K562 (cell line): ENCODE results near the gene UNC5C. TPM values are rescaled to one million over a fixed set of nuclear protein-coding genes. Genes with fewer than 3 reads are reported as not detected.

Experiments
- ATAC-seq: fragments of 200-7000 bp; cut with Tn5 transposase; 3 replicates; pipeline ENCODE4 v1.9.1; 2020; ENCODE audit warnings: moderate library complexity
- BruUV-seq: library from RNA; stranded (reverse); fragments of 400-500 nt; replicated peaks from 2 replicates; lab custom pipeline; 2021; lab: Mats Ljungman, UMichigan
- CTCF ChIA-PET: fragments of 300-600 bp; formaldehyde crosslinking; extraction: SDS; loops from one replicate; lab custom pipeline; 2021; ENCODE audit warnings: low intra/inter-chr PET ratio; lab: Yijun Ruan, JAX
- POLR2A ChIA-PET: fragments of 300-600, 350-650 bp; sonication (Branson Sonifier 250); formaldehyde crosslinking; extraction: SDS; loops from one replicate; lab custom pipeline; 2021; ENCODE audit warnings: antibody characterized with exemption, inconsistent platforms; lab: Yijun Ruan, JAX
- DNase-seq, 4 experiments: peaks; one replicate each; pipeline versions ENCODE4 v3.0.0 to v3.0.0-alpha.2; 2011 to 2018; ENCODE audit warnings: low spot score in 3 of 4, mixed read lengths in 3 of 4; ENCODE audit errors: extremely low read depth in 1 of 4
- FAIRE-seq: peaks from 2 replicates; lab custom pipeline; 2011; peaks lifted over from hg19 to GRCh38; lab: Jason Lieb, UNC
- H2AFZ ChIP-seq: 2 replicates; pipeline ENCODE4 v1.6.0; 2011; ENCODE audit warnings: low read depth, low read length, control low read depth, inconsistent platforms
- H3K27ac ChIP-seq: fragments of 200-600 bp; 3 replicates; pipeline ENCODE4 v1.8.0; 2011; ENCODE audit warnings: low read depth, mild to moderate bottlenecking, control low read depth, inconsistent platforms, low read length, moderate library complexity, mixed read lengths; ENCODE audit errors: extremely low read depth
- H3K27me3 ChIP-seq, 2 experiments: fragments of 300-600 bp in 1 of 2; 2 replicates in 1 of 2; 3 replicates in 1 of 2; pipeline versions ENCODE4 v1.6.0 to v1.8.0; 2011; ENCODE audit warnings: inconsistent platforms in 2 of 2, low read length in 2 of 2, mild to moderate bottlenecking in 1 of 2, mixed read lengths in 1 of 2, moderate library complexity in 1 of 2; ENCODE audit not compliant: control insufficient read depth in 2 of 2, insufficient read depth in 2 of 2
- H3K36me3 ChIP-seq: fragments of 300-600 bp; 3 replicates; pipeline ENCODE4 v1.8.0; 2011; ENCODE audit warnings: mild to moderate bottlenecking, low read length, inconsistent platforms; ENCODE audit not compliant: control insufficient read depth, insufficient read depth
- H3K4me1 ChIP-seq, 2 experiments: fragments of 200-600 bp in 1 of 2; replicated peaks in 1 of 2; 2 replicates in 1 of 2; 3 replicates in 1 of 2; pipeline versions ENCODE4 v1.5.1 to v1.8.0; 2011; ENCODE audit warnings: inconsistent platforms in 2 of 2, low read length in 2 of 2, mild to moderate bottlenecking in 1 of 2, mixed read lengths in 1 of 2, moderate library complexity in 1 of 2; ENCODE audit not compliant: control insufficient read depth in 2 of 2, insufficient read depth in 2 of 2
- H3K4me2 ChIP-seq: 2 replicates; pipeline ENCODE4 v1.6.1; 2011; ENCODE audit warnings: low read length, control low read depth, inconsistent platforms, mixed read lengths; ENCODE audit not compliant: insufficient read depth
- H3K4me3 ChIP-seq: fragments of 200-600 bp; sonication (generic), shearing (Covaris generic); 2 replicates; pipeline ENCODE4 v1.5.1; 2016; ENCODE audit warnings: control low read depth, inconsistent platforms
- H3K79me2 ChIP-seq: fragments of 200-600 bp; 3 replicates; pipeline ENCODE4 v1.8.0; 2011; ENCODE audit warnings: low read length, inconsistent platforms; ENCODE audit not compliant: control insufficient read depth, insufficient read depth
- H3K9ac ChIP-seq, 2 experiments: 2 replicates each; pipeline versions ENCODE4 v1.6.0 to v1.6.1; 2011; ENCODE audit warnings: low read depth in 2 of 2, low read length in 2 of 2, control low read depth in 1 of 2, inconsistent platforms in 1 of 2, mild to moderate bottlenecking in 1 of 2, mixed read lengths in 1 of 2; ENCODE audit not compliant: insufficient read depth in 1 of 2
- H3K9me1 ChIP-seq: one replicate; pipeline ENCODE4 v1.6.0; 2011; ENCODE audit warnings: inconsistent platforms, mild to moderate bottlenecking, low read length, moderate library complexity; ENCODE audit not compliant: control insufficient read depth, insufficient read depth
- H3K9me3 ChIP-seq: replicated peaks from 2 replicates; pipeline ENCODE4 v1.5.1; 2011; ENCODE audit warnings: low read depth, low read length, inconsistent platforms; ENCODE audit not compliant: control insufficient read depth, insufficient read depth
- H4K20me1 ChIP-seq: replicated peaks from 2 replicates; pipeline ENCODE4 v1.6.1; 2011; ENCODE audit warnings: low read length, inconsistent platforms, mixed read lengths; ENCODE audit not compliant: control insufficient read depth, insufficient read depth
- AFF1 ChIP-seq, 2 experiments: fragments of 450-650 bp; IDR thresholded peaks; 2 replicates each; pipeline ENCODE4 v1.6.1; 2018; ENCODE audit warnings: mild to moderate bottlenecking in 2 of 2, low read depth in 1 of 2; ENCODE audit not compliant: partially characterized antibody in 2 of 2
- SUPT5H ChIP-seq: fragments of 450-650 bp; IDR thresholded peaks from 2 replicates; pipeline ENCODE4 v1.6.1; 2016
- ZKSCAN8 ChIP-seq: fragments of 200-800 bp; sonication (Bioruptor generic); IDR thresholded peaks from 2 replicates; pipeline ENCODE4 v1.6.1; 2016; ENCODE audit warnings: missing genetic modification characterization, missing compliant biosample characterization
- ZNF431 ChIP-seq: sonication (generic); formaldehyde crosslinking; IDR thresholded peaks from 2 replicates; pipeline ENCODE4 v1.8.0; 2022; ENCODE audit warnings: mild to moderate bottlenecking, missing genetic modification reagents
- WGBS: fragments of 100-300 bp; shearing (Covaris generic); methylation state at CpG from one replicate; pipeline ENCODE4 v1.1.6; 2016; ENCODE audit warnings: low coverage, mixed read lengths; ENCODE audit not compliant: insufficient coverage; ENCODE audit errors: missing lambda C conversion rate; 5-methylcytosine and 5-hydroxymethylcytosine counted together
- in situ Hi-C: fragments of 300-500 bp; cut with MboI; formaldehyde crosslinking; loops from 4 replicates; pipeline ENCODE4 v1.15.0; 2018; ENCODE audit warnings: inconsistent platforms, mixed read lengths
- intact Hi-C: fragments of 100-400 bp; cut with micrococcal nuclease; formaldehyde crosslinking; loops from 2 replicates; pipeline ENCODE4 v1.14.2; 2022
- polyA plus RNA-seq, 8 experiments: library from polyadenylated mRNA; depleted of rRNA in 4 of 8; stranded (reverse) in 5 of 8; unstranded in 3 of 8; fragments of >200 nt; fragmentation: Nextera tagmentation in 2 of 8; fragmentation: Illumina TruSeq in 1 of 8; extraction: Ambion mirVana in 2 of 8; extraction: Trizol in 1 of 8; gene quantifications; 2 replicates each; pipeline versions ENCODE4 v1.2.1 to v1.2.3, GENCODE V29; 2011 to 2014; ENCODE audit warnings: inconsistent platforms in 1 of 8, missing spikeins in 1 of 8
- total RNA-seq, 7 experiments: library from RNA; depleted of rRNA in 6 of 7; stranded (reverse); fragments of >200 nt in 6 of 7; fragmentation: Illumina TruSeq in 2 of 7; extraction: Trizol in 2 of 7; gene quantifications; 2 replicates each; pipeline versions ENCODE4 v1.2.1 to v1.2.3, GENCODE V29; 2011 to 2021; ENCODE audit warnings: low replicate concordance in 1 of 7
- TF ChIP-seq, protein P1 (sequence below): fragments of 450-650 bp; IDR thresholded peaks from 2 replicates; pipeline ENCODE4 v1.7.0; 2016; ENCODE audit warnings: borderline replicate concordance
- TF ChIP-seq, protein P2 (sequence below): fragments of 450-650 bp; IDR thresholded peaks from 2 replicates; pipeline ENCODE4 v1.6.1; 2017; ENCODE audit warnings: antibody characterized with exemption, mild to moderate bottlenecking
- TF ChIP-seq, protein P3 (sequence below), 2 experiments: fragments of 450-650 bp in 1 of 2; sonication (generic) in 1 of 2; formaldehyde crosslinking; conservative IDR thresholded peaks; 2 replicates each; pipeline versions ENCODE4 v1.4.0 to v1.8.1; 2020 to 2022; ENCODE audit warnings: mild to moderate bottlenecking in 1 of 2, missing genetic modification reagents in 1 of 2

Gene UNC5C
- total and polyA plus RNA-seq, 9 of the 15 experiments (the other 6 are each of a cell fraction or from before 2014, with no cell fraction given), result under 0.01 to 0.10 (median 0.03) TPM; not detected in 1

DNA sequence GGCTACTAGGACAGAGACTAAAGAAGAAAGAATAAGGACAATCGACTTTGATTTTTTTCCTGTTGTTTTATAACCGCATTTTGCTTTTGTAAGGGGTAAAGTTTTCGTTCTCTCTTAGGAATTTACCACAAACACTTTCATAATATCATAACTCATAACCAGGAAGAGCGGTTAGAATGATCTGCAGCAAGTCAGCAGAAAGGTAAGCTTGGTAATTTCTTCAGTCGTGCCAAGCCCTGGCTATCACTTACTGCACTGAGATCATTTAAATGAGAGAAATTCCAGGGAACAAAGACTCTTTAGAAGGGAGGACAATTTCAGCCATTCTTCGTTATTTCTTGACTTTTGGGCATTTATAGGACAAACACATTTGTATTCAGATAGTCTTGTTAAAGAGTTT is 258.1 kb downstream of the UNC5C start:
- Histone ChIP-seq H3K36me3 (no peaks in the 10 kb centered on the region), H3K4me1 (peaks cover 5 to 26% of the 10 kb centered on the region in 2 experiments; a peak in 4 of 5 replicates), H3K4me3 (no peak overlapping the region), H3K4me2 (no peak overlapping the region), H4K20me1 (no peaks in the 10 kb centered on the region), H3K9ac (no peak overlapping the region), H3K27me3 (no peaks in the 10 kb centered on the region), H3K9me1 (no peaks in the 10 kb centered on the region), H3K9me3 (peaks cover 8% of the 10 kb centered on the region; the same call in 1 of the 2 replicates), H3K79me2 (no peaks in the 10 kb centered on the region), H3K27ac (no peak overlapping the region), H2AFZ (peak overlapping the region; percentile 70)
- TF ChIP-seq ZKSCAN8 (CRISPR knock-in tag) (peak; percentile 45; the same call in 1 of the 2 replicates), ZNF431 (CRISPR knock-in tag) (no peak), SUPT5H (no peak), AFF1 (IDR thresholded peaks at IDR 0.05; ENCODE audit: low read depth in 1 of 2, partially characterized antibody in 2 of 2) (no peak)
- TF ChIP-seq, protein P1, sequence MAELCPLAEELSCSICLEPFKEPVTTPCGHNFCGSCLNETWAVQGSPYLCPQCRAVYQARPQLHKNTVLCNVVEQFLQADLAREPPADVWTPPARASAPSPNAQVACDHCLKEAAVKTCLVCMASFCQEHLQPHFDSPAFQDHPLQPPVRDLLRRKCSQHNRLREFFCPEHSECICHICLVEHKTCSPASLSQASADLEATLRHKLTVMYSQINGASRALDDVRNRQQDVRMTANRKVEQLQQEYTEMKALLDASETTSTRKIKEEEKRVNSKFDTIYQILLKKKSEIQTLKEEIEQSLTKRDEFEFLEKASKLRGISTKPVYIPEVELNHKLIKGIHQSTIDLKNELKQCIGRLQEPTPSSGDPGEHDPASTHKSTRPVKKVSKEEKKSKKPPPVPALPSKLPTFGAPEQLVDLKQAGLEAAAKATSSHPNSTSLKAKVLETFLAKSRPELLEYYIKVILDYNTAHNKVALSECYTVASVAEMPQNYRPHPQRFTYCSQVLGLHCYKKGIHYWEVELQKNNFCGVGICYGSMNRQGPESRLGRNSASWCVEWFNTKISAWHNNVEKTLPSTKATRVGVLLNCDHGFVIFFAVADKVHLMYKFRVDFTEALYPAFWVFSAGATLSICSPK, result no peak
- TF ChIP-seq, protein P2, sequence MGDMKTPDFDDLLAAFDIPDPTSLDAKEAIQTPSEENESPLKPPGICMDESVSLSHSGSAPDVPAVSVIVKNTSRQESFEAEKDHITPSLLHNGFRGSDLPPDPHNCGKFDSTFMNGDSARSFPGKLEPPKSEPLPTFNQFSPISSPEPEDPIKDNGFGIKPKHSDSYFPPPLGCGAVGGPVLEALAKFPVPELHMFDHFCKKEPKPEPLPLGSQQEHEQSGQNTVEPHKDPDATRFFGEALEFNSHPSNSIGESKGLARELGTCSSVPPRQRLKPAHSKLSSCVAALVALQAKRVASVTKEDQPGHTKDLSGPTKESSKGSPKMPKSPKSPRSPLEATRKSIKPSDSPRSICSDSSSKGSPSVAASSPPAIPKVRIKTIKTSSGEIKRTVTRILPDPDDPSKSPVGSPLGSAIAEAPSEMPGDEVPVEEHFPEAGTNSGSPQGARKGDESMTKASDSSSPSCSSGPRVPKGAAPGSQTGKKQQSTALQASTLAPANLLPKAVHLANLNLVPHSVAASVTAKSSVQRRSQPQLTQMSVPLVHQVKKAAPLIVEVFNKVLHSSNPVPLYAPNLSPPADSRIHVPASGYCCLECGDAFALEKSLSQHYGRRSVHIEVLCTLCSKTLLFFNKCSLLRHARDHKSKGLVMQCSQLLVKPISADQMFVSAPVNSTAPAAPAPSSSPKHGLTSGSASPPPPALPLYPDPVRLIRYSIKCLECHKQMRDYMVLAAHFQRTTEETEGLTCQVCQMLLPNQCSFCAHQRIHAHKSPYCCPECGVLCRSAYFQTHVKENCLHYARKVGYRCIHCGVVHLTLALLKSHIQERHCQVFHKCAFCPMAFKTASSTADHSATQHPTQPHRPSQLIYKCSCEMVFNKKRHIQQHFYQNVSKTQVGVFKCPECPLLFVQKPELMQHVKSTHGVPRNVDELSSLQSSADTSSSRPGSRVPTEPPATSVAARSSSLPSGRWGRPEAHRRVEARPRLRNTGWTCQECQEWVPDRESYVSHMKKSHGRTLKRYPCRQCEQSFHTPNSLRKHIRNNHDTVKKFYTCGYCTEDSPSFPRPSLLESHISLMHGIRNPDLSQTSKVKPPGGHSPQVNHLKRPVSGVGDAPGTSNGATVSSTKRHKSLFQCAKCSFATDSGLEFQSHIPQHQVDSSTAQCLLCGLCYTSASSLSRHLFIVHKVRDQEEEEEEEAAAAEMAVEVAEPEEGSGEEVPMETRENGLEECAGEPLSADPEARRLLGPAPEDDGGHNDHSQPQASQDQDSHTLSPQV, result 0 out of 2 replicates have a peak, but pooled peaks have one; percentile 26
- TF ChIP-seq, protein P3, sequence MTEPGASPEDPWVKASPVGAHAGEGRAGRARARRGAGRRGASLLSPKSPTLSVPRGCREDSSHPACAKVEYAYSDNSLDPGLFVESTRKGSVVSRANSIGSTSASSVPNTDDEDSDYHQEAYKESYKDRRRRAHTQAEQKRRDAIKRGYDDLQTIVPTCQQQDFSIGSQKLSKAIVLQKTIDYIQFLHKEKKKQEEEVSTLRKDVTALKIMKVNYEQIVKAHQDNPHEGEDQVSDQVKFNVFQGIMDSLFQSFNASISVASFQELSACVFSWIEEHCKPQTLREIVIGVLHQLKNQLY (CRISPR knock-in tag; conservative IDR thresholded peaks at IDR 0.05), result no peak
- CTCF ChIA-PET, result no interaction called here
- POLR2A ChIA-PET, result interaction anchor here (0.6 to 1.0 kb wide), 3 partner anchors 30 to 1640 kb away, joined by 3 read pairs; no protein-coding TSS in a partner anchor
- BruUV-seq, result no TSS peak
- in situ Hi-C loops (no loop called here), intact Hi-C loops (no loop called here)
- WGBS, result 59% methylated on average over 6 of the region's 6 CpGs
- FAIRE-seq (no peak), ATAC-seq (no peak), DNase-seq (no peak)
